ENCODE data around the gene ADORA3. TPM values are rescaled to one million over a fixed set of nuclear protein-coding genes. Genes with fewer than 3 reads are reported as not detected.

Gene ADORA3
- total RNA-seq, 3 donors from 2014 or later (not counting 1 experiment from before 2014, with no cell fraction given), result 0.40 TPM; not detected in 2

DNA sequence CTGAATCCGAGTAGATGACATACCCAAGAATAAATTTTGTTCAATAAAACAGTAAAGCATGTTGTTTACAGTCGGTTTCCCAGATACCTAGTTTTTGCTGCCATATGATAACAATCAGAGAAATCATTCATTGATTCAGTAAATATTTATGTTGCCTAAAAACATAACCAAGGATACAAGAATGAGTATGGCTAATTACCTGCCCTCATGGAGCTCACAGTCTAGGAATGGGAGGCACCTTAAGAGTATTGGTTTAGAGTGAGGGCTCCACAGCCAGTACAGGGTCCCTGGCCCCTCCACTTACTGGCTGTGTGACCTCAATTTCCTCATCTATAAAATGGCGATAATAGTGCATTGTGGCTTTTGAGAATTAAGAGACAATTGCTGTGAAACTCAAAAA, 53.2 kb downstream of the ADORA3 start:
- Histone ChIP-seq H3K27me3 (ENCODE audit: control insufficient read depth, insufficient read depth, low read length) (no peaks in the 10 kb centered on the region), H3K36me3 (ENCODE audit: control insufficient read depth, insufficient read depth, low read length) (peaks cover 31% of the 10 kb centered on the region), H3K4me1 (ENCODE audit: control insufficient read depth, insufficient read depth, low read length) (peaks cover 20% of the 10 kb centered on the region), H3K9me3 (ENCODE audit: control insufficient read depth, insufficient read depth, low read length) (no peaks in the 10 kb centered on the region), H3K27ac (ENCODE audit: low read length) (peak overlapping the region; percentile 73), H3K4me3 (ENCODE audit: low read length) (peak overlapping the region; percentile 89)
- no peaks in the 10 kb centered on the region for H3K36me3 Mint-ChIP-seq
- H3K27ac Mint-ChIP-seq, result peak overlapping the region; percentile 97 to 100
- WGBS (ENCODE audit: insufficient coverage), result 73% methylated on average over 2 of the region's 3 CpGs
- no peaks in the 10 kb centered on the region for H3K27me3 Mint-ChIP-seq (ENCODE audit: low read depth in 2 of 2)
- intact Hi-C loops (cut with micrococcal nuclease), result no loop called here
- no peak for ATAC-seq
- DNase-seq, result no peak
- no peaks in the 10 kb centered on the region for H3K9me3 Mint-ChIP-seq
- H3K4me1 Mint-ChIP-seq, result peaks cover 83 to 85% of the 10 kb centered on the region in 2 donors
- H3K4me3 Mint-ChIP-seq, result peak overlapping the region; percentile 99
- TF ChIP-seq, protein P1, sequence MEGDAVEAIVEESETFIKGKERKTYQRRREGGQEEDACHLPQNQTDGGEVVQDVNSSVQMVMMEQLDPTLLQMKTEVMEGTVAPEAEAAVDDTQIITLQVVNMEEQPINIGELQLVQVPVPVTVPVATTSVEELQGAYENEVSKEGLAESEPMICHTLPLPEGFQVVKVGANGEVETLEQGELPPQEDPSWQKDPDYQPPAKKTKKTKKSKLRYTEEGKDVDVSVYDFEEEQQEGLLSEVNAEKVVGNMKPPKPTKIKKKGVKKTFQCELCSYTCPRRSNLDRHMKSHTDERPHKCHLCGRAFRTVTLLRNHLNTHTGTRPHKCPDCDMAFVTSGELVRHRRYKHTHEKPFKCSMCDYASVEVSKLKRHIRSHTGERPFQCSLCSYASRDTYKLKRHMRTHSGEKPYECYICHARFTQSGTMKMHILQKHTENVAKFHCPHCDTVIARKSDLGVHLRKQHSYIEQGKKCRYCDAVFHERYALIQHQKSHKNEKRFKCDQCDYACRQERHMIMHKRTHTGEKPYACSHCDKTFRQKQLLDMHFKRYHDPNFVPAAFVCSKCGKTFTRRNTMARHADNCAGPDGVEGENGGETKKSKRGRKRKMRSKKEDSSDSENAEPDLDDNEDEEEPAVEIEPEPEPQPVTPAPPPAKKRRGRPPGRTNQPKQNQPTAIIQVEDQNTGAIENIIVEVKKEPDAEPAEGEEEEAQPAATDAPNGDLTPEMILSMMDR (IDR thresholded peaks at IDR 0.05), result no peak

DNA sequence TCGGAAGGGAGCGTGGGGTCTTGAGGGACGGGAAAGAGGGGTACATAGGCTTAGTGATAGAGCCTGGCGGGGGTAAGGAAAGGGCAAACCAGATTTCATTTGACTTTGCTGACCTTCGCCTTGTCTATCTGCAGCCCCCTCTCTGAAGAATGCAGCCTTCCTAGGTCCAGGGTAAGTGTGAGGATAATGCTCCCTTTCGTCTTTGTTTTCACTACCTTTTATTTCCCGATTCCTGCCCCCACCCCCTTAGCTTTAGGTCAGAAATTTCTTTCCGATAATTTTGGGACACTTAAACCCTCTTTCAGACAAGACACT, 53.8 kb downstream of the ADORA3 start:
- Histone ChIP-seq H3K36me3 (ENCODE audit: control insufficient read depth, insufficient read depth, low read length) (peaks cover 26% of the 10 kb centered on the region), H3K4me3 (ENCODE audit: low read length) (peak overlapping the region; percentile 89), H3K27me3 (ENCODE audit: control insufficient read depth, insufficient read depth, low read length) (no peaks in the 10 kb centered on the region), H3K4me1 (ENCODE audit: control insufficient read depth, insufficient read depth, low read length) (peaks cover 20% of the 10 kb centered on the region), H3K27ac (ENCODE audit: low read length) (peak overlapping the region; percentile 73), H3K9me3 (ENCODE audit: control insufficient read depth, insufficient read depth, low read length) (no peaks in the 10 kb centered on the region)
- H3K4me1 Mint-ChIP-seq, result peaks cover 78 to 80% of the 10 kb centered on the region in 2 donors
- H3K4me3 Mint-ChIP-seq, result peak overlapping the region; percentile 99
- no peaks in the 10 kb centered on the region for H3K9me3 Mint-ChIP-seq
- under 1% methylated on average over 8 of the region's 8 CpGs for WGBS (ENCODE audit: insufficient coverage)
- intact Hi-C loops (cut with micrococcal nuclease), result loop anchor here (1.0 kb wide), 3 partner anchors 21 to 309 kb away; partner anchors contain the start of genes CEPT1, DDX20 and DRAM2
- H3K27me3 Mint-ChIP-seq (ENCODE audit: low read depth in 2 of 2), result no peaks in the 10 kb centered on the region
- H3K36me3 Mint-ChIP-seq, result peaks cover 2% of the 10 kb centered on the region
- ATAC-seq, result no peak
- TF ChIP-seq, protein P1 (IDR thresholded peaks at IDR 0.05), result no peak
- peak overlapping the region; percentile 97 to 100 for H3K27ac Mint-ChIP-seq
- DNase-seq, result no peak

Other genes with a start within 250 kb of the ADORA3 start
- not detected for gene CHIA, start 212.8 kb downstream of the ADORA3 start, total RNA-seq
- 1 to 10 TPM; 2.1 to 5.2 (median 4.1) TPM for gene OVGP1, start 75.9 kb downstream of the ADORA3 start, total RNA-seq
- 10 to 100 TPM; 15.5 to 20.8 (median 17.8) TPM for gene WDR77, start 54.4 kb downstream of the ADORA3 start, total RNA-seq
- gene ATP5PB, start 54.2 kb downstream of the ADORA3 start, total RNA-seq, result 100 to 1,000 TPM; 105 to 115 (median 105) TPM
- gene C1orf162, start 29.6 kb downstream of the ADORA3 start, total RNA-seq, result 100 to 1,000 TPM in 2 of 3 donors, 10 to 100 TPM in 1; 85.2 to 147 (median 106) TPM
- gene TMIGD3, start within 50 bp of the ADORA3 start, total RNA-seq, result 1 to 10 TPM in 1 of 3 donors, not detected in 2; 1.0 TPM
- 100 to 1,000 TPM in 2 of 3 donors, 10 to 100 TPM in 1; 83.7 to 112 (median 104) TPM for gene RAP1A, start 116.2 kb upstream of the ADORA3 start, total RNA-seq
- gene INKA2, start 235.8 kb upstream of the ADORA3 start, total RNA-seq, result 1 to 10 TPM in 2 of 3 donors, under 1 TPM in 1; 0.48 to 2.6 (median 1.4) TPM